Choroid plexus epithelial cell (primary cell): ENCODE results near the gene RAP1A.

Experiments used
- DNase-seq: peaks from one replicate; pipeline ENCODE4 v3.0.0-alpha.2; 2010; ENCODE audit warnings: low read depth
- H3K4me3 ChIP-seq: 2 replicates; pipeline ENCODE4 v1.5.1; 2011; ENCODE audit warnings: low read depth, mild to moderate bottlenecking, control low read depth, low read length, moderate library complexity
- TF ChIP-seq, protein P1 (sequence below): conservative IDR thresholded peaks from 2 replicates; pipeline ENCODE4 v1.5.1; 2011; ENCODE audit warnings: low read depth, mild to moderate bottlenecking, control low read depth, inconsistent platforms, low read length, moderate library complexity

RAP1A gene

DNA sequence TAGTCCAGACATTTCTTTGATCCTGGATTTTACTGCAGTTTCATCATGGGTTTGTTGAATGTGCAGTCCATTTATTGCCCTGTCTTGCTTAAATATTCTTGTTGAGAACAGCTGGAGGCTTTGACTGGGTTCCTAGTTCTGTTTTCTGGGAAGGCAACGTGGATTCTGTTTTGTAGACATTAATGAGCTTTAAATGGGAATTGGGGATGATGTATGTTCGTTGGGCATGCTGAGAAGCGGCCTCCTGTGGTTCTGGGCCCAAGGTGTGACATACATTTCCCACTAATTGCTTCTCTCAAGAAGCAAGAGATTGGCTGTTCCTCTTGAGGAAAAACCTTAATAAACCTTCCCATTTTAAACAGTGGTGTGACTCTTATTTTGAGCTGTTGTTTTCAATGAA is 96.7 kb downstream of the RAP1A start:
- no peak for DNase-seq
- H3K4me3 ChIP-seq: no peak overlapping the region
- TF ChIP-seq, protein P1, sequence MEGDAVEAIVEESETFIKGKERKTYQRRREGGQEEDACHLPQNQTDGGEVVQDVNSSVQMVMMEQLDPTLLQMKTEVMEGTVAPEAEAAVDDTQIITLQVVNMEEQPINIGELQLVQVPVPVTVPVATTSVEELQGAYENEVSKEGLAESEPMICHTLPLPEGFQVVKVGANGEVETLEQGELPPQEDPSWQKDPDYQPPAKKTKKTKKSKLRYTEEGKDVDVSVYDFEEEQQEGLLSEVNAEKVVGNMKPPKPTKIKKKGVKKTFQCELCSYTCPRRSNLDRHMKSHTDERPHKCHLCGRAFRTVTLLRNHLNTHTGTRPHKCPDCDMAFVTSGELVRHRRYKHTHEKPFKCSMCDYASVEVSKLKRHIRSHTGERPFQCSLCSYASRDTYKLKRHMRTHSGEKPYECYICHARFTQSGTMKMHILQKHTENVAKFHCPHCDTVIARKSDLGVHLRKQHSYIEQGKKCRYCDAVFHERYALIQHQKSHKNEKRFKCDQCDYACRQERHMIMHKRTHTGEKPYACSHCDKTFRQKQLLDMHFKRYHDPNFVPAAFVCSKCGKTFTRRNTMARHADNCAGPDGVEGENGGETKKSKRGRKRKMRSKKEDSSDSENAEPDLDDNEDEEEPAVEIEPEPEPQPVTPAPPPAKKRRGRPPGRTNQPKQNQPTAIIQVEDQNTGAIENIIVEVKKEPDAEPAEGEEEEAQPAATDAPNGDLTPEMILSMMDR: no peak

DNA sequence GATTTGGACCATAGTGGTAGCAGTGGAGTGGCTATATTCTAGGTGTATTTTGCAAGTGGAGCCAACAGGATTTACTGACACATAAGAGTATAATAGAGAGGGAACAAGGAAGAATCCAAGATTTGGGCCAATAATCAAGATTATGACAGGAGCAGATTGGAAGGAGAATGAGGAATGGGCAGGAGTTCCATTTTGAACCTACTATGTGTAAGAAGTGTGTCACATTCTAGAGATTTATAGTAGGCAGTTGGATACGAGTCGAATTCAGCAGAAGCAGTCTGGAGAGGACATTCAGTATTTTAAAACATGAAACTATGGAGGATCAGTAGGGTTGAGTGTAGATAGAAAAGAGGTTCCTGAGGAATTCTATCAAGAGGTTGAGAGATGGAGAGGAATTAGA is 97.9 kb downstream of the RAP1A start:
- H3K4me3 ChIP-seq: no peak overlapping the region
- TF ChIP-seq, protein P1: no peak
- no peak for DNase-seq

GRCh38 chr1:111719135-111719534 is 99.5 kb downstream of the RAP1A start:
- H3K4me3 ChIP-seq: no peak overlapping the region
- DNase-seq: no peak
- TF ChIP-seq, protein P1: no peak

GRCh38 chr1:111719674-111720132 is 100.1 kb downstream of the RAP1A start:
- TF ChIP-seq, protein P1: no peak
- DNase-seq: no peak
- no peak overlapping the region for H3K4me3 ChIP-seq

DNA sequence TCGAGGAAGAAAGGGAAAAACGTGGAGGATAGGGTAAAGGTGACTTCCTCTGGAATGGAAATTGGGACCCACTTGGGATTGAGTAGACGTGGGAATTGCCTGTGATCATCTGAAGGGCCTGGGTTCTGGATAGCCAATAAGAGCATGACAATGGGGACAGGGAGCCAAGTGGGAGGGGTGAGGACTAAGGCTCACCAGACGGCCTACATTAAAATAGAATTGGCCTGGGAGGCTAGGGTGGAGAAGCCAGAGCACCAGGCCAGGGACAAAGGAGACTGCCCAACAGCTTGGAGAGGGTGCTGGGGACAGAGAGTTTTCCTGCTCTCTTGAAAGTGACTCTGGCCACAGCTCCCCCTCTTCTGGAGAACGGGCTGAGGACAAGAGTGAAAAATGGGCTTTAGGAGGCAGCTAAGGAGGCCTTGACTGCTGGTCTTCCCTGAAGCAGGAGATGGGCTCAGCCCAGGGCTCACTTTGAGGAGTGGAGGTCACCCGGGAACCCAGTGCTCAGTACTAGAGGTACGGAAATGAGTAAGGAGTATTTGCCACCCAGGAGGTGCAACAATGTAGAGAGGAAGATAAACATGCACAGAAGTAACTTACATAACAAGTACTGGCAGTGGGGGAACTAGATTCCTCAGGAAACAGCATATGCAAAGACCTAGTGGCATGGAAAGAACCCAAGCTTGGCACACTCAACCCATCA is 100.8 kb downstream of the RAP1A start:
- no peak overlapping the region for H3K4me3 ChIP-seq
- no peak for DNase-seq
- TF ChIP-seq, protein P1: no peak

DNA sequence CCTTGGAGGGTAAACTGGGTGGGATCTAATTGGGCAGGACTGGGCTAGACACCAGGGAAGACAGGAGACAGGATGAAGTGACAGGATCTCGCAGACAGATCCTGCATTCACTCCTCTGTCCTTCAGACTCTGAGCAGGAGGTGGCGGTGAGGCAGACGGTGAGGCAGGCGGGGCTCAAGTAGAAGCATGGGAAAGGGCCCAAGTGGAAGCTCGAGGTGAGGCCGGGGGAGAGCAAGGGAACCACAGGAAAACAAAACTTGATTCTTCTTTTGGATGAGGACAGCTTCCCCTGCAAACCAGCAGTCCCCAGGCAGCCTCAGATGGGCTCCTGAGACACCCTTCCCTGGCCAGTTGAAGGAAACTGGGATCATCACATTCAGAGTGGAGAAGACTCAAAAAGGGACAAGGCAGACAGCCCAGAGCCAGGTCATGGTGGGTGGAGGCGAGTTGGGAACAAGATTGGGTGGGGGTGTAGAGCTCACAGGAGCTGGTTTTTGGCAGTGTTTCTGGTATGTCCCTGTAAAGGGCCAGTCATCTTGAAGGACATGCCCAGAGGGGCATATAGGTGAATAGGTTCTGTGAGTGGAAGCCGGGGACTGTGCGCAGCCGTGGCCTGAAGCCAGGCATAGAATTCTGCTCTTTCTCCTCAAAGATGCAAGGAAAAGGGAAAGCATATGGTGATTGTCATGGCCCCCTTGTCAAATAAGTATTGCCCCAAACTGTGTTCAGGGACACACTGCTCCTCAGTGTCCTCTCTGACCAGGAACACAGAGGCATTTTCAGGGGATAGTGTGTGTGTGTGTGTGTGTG is 101.6 kb downstream of the RAP1A start:
- TF ChIP-seq, protein P1: no peak
- no peak overlapping the region for H3K4me3 ChIP-seq
- no peak for DNase-seq
